ENCODE measurements around the gene PCSK2.

Gene PCSK2

GRCh38 chr20:17430125-17430950, 203.5 kb downstream of the PCSK2 start:
- H3K9me3 ChIP-seq (ENCODE audit: control insufficient read depth, insufficient read depth, low read length): no peaks in the 10 kb centered on the region
- H3K36me3 ChIP-seq (ENCODE audit: control insufficient read depth, low read length): no peaks in the 10 kb centered on the region
- H3K4me2 ChIP-seq (ENCODE audit: low read length): no peak overlapping the region
- H3K79me2 ChIP-seq (ENCODE audit: control insufficient read depth, low read length): no peaks in the 10 kb centered on the region
- H4K20me1 ChIP-seq (ENCODE audit: control insufficient read depth, insufficient read depth, low read depth, low read length): no peaks in the 10 kb centered on the region
- H3K4me3 ChIP-seq (ENCODE audit: low read length): no peak overlapping the region
- H3K27me3 ChIP-seq (ENCODE audit: control insufficient read depth, low read length): no peaks in the 10 kb centered on the region
- H3K9me2 ChIP-seq (replicated peaks; ENCODE audit: control insufficient read depth, low read length): no peaks in the 10 kb centered on the region
- H3K4me1 ChIP-seq (ENCODE audit: control insufficient read depth, low read length): no peaks in the 10 kb centered on the region
- H3K27ac ChIP-seq (ENCODE audit: low read depth, low read length): no peak overlapping the region
- no peaks in the 10 kb centered on the region for H3F3A ChIP-seq (ENCODE audit: control insufficient read depth, insufficient read depth)
- no peak for TF ChIP-seq CTCF (IDR thresholded peaks at IDR 0.05; ENCODE audit: low read depth, low read length, poor library complexity, severe bottlenecking)
- no peak for TF ChIP-seq EZH2phosphoT487 (IDR thresholded peaks at IDR 0.05; ENCODE audit: borderline replicate concordance, low read length)

- H3K4me3 ChIP-seq (ENCODE audit: low read length): no peak overlapping the region
- H3K9me2 ChIP-seq (replicated peaks; ENCODE audit: control insufficient read depth, low read length): no peaks in the 10 kb centered on the region
- no peaks in the 10 kb centered on the region for H3K4me1 ChIP-seq (ENCODE audit: control insufficient read depth, low read length)
- no peak overlapping the region for H3K4me2 ChIP-seq (ENCODE audit: low read length)
- H3K27ac ChIP-seq (ENCODE audit: low read depth, low read length): no peak overlapping the region
- H3K27me3 ChIP-seq (ENCODE audit: control insufficient read depth, low read length): no peaks in the 10 kb centered on the region
- TF ChIP-seq EZH2phosphoT487 (IDR thresholded peaks at IDR 0.05; ENCODE audit: borderline replicate concordance, low read length): no peak
- peak; percentile 93 for TF ChIP-seq CTCF (IDR thresholded peaks at IDR 0.05; ENCODE audit: low read depth, low read length, poor library complexity, severe bottlenecking)
- no peaks in the 10 kb centered on the region for H3K79me2 ChIP-seq (ENCODE audit: control insufficient read depth, low read length)
- no peaks in the 10 kb centered on the region for H4K20me1 ChIP-seq (ENCODE audit: control insufficient read depth, insufficient read depth, low read depth, low read length)
- no peaks in the 10 kb centered on the region for H3K36me3 ChIP-seq (ENCODE audit: control insufficient read depth, low read length)
- no peaks in the 10 kb centered on the region for H3K9me3 ChIP-seq (ENCODE audit: control insufficient read depth, insufficient read depth, low read length)
- no peaks in the 10 kb centered on the region for H3F3A ChIP-seq (ENCODE audit: control insufficient read depth, insufficient read depth)
Observed at GRCh38 chr20:17431621-17432364, 205.0 kb downstream of the PCSK2 start.

- Histone ChIP-seq H3K4me2 (ENCODE audit: low read length) (no peak overlapping the region), H3K4me1 (ENCODE audit: control insufficient read depth, low read length) (no peaks in the 10 kb centered on the region), H3K4me3 (ENCODE audit: low read length) (no peak overlapping the region), H4K20me1 (ENCODE audit: control insufficient read depth, insufficient read depth, low read depth, low read length) (no peaks in the 10 kb centered on the region), H3K79me2 (ENCODE audit: control insufficient read depth, low read length) (no peaks in the 10 kb centered on the region), H3F3A (ENCODE audit: control insufficient read depth, insufficient read depth) (no peaks in the 10 kb centered on the region), H3K27me3 (ENCODE audit: control insufficient read depth, low read length) (no peaks in the 10 kb centered on the region), H3K27ac (ENCODE audit: low read depth, low read length) (no peak overlapping the region), H3K9me3 (ENCODE audit: control insufficient read depth, insufficient read depth, low read length) (no peaks in the 10 kb centered on the region), H3K36me3 (ENCODE audit: control insufficient read depth, low read length) (no peaks in the 10 kb centered on the region), H3K9me2 (replicated peaks; ENCODE audit: control insufficient read depth, low read length) (no peaks in the 10 kb centered on the region)
- TF ChIP-seq EZH2phosphoT487 (IDR thresholded peaks at IDR 0.05; ENCODE audit: borderline replicate concordance, low read length) (no peak), CTCF (IDR thresholded peaks at IDR 0.05; ENCODE audit: low read depth, low read length, poor library complexity, severe bottlenecking) (no peak)
Observed at GRCh38 chr20:17436664-17437063, 209.8 kb downstream of the PCSK2 start.
